Thoracic aorta (tissue), 2 donors: Measurements from ENCODE around the gene DDX27. TPM values are rescaled to one million over a fixed set of nuclear protein-coding genes. Genes with fewer than 3 reads are reported as not detected.

Experiments used
- total RNA-seq, 2 donors: library from RNA; depleted of rRNA; stranded (reverse); fragments of >200 nt; gene quantifications; one replicate each; pipeline versions ENCODE4 v1.1.0 to v1.2.3, GENCODE V29; 2016

DDX27 gene
- total RNA-seq, 2 donors from 2014 or later, result 35.3 to 35.9 TPM

Other genes with a start within 250 kb of the DDX27 start
- gene CSE1L, start 173.1 kb upstream of the DDX27 start, total RNA-seq, result 10 to 100 TPM; 24.6 to 31.3 TPM
- 10 to 100 TPM; 54.0 to 94.2 TPM for gene STAU1, start 31.1 kb upstream of the DDX27 start, total RNA-seq
- 10 to 100 TPM; 65.3 to 74.7 TPM for gene ZNFX1, start 58.6 kb downstream of the DDX27 start, total RNA-seq